Prostate gland (tissue), 2 donors: ENCODE measurements around the gene GDF11. TPM values are rescaled to one million over a fixed set of nuclear protein-coding genes. Genes with fewer than 3 reads are reported as not detected.

Experiments used
- DNase-seq: peaks from one replicate; pipeline ENCODE4 v3.0.0-alpha.2; 2019; ENCODE audit warnings: low spot score
- H3K27ac ChIP-seq, 2 donors: fragments of 200-600 bp; sonication (generic); 2 replicates each; pipeline ENCODE4 v1.5.1; 2017 to 2019
- H3K27me3 ChIP-seq: fragments of 200-600 bp; sonication (generic); replicated peaks from 2 replicates; pipeline ENCODE4 v1.5.1; 2019; ENCODE audit not compliant: insufficient read depth
- H3K36me3 ChIP-seq, 2 donors: fragments of 200-600 bp; sonication (generic); 1 replicate in 1 of 2; 2 replicates in 1 of 2; pipeline versions ENCODE4 v1.5.1 to v1.8.1; 2017 to 2019
- H3K4me1 ChIP-seq: fragments of 200-600 bp; sonication (generic); replicated peaks from 2 replicates; pipeline ENCODE4 v1.5.1; 2019
- H3K4me3 ChIP-seq, 2 donors: fragments of 200-600 bp; sonication (generic); 2 replicates each; pipeline ENCODE4 v1.5.1; 2017 to 2019
- H3K9me3 ChIP-seq: fragments of 200-600 bp; sonication (generic); 2 replicates; pipeline ENCODE4 v1.5.1; 2017
- POLR2A ChIP-seq: fragments of 450-650 bp; IDR thresholded peaks from one replicate; pipeline ENCODE4 v1.6.1; 2016; ENCODE audit warnings: antibody characterized with exemption, mild to moderate bottlenecking
- POLR2AphosphoS5 ChIP-seq: sonication (generic); formaldehyde crosslinking; IDR thresholded peaks from one replicate; pipeline ENCODE4 v1.6.1; 2017; ENCODE audit warnings: antibody characterized with exemption
- WGBS: methylation state at CpG from one replicate; pipeline ENCODE4 v1.1.5; 2018; 5-methylcytosine and 5-hydroxymethylcytosine counted together
- intact Hi-C: fragments of 100-400 bp; cut with DNase I; formaldehyde crosslinking; loops from one replicate; pipeline ENCODE4 v1.14.2; 2022
- total RNA-seq, 2 donors: library from RNA; depleted of rRNA; stranded (reverse); fragments of >200 nt; gene quantifications; one replicate each; pipeline ENCODE4 v1.1.0, GENCODE V29; 2016
- TF ChIP-seq, protein P1 (sequence below), 4 experiments: fragments of 200-600 bp in 2 of 4; fragments of 450-650 bp in 2 of 4; sonication (generic) in 2 of 4; IDR thresholded peaks; 1 replicate in 3 of 4; 2 replicates in 1 of 4; pipeline ENCODE4 v1.5.1; 2016 to 2019; ENCODE audit warnings: antibody characterized with exemption in 4 of 4, mild to moderate bottlenecking in 2 of 4, moderate library complexity in 2 of 4

The GDF11 gene
- total RNA-seq, 2 donors from 2014 or later = 4.1 to 10.3 TPM

GRCh38 chr12:55725556-55725955, 17.4 kb upstream of the GDF11 start:
- 53% methylated on average over 3 of the region's 3 CpGs for WGBS
- no peak for TF ChIP-seq POLR2AphosphoS5
- no peak for TF ChIP-seq POLR2A
- TF ChIP-seq, protein P1, sequence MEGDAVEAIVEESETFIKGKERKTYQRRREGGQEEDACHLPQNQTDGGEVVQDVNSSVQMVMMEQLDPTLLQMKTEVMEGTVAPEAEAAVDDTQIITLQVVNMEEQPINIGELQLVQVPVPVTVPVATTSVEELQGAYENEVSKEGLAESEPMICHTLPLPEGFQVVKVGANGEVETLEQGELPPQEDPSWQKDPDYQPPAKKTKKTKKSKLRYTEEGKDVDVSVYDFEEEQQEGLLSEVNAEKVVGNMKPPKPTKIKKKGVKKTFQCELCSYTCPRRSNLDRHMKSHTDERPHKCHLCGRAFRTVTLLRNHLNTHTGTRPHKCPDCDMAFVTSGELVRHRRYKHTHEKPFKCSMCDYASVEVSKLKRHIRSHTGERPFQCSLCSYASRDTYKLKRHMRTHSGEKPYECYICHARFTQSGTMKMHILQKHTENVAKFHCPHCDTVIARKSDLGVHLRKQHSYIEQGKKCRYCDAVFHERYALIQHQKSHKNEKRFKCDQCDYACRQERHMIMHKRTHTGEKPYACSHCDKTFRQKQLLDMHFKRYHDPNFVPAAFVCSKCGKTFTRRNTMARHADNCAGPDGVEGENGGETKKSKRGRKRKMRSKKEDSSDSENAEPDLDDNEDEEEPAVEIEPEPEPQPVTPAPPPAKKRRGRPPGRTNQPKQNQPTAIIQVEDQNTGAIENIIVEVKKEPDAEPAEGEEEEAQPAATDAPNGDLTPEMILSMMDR (IDR thresholded peaks at IDR 0.05) = no peak
- intact Hi-C loops = loop anchor here (5.0 kb wide), 1 partner anchor 202 kb away; the partner anchor contains the start of gene PYM1

DNA sequence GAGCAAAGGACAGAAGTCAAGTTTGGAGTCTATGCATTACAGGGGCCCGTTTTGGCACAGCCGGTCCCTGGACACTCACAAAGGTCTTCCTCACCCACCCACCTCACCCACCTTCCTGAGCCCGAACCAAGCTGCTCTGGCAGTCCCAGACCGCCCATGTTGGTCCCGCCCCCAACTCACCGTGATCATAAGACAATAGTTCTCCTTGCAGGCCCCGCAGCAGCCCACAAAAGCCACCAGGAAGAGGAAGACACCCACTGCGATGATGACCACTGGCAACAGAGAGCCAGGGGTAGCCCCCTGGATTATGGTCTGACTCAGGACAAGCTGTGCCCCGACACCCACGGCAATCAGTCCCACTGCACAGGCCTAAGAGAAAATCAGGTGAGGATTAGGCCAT, 16.0 kb upstream of the GDF11 start:
- intact Hi-C loops = loop anchor here (5.0 kb wide), 1 partner anchor 200 kb away; the partner anchor contains the start of gene PYM1
- H3K36me3 ChIP-seq = no peaks in the 10 kb centered on the region
- DNase-seq = no peak
- 21% methylated on average over 10 of the region's 10 CpGs for WGBS
- H3K9me3 ChIP-seq = no peaks in the 10 kb centered on the region
- H3K4me1 ChIP-seq = peaks cover 9% of the 10 kb centered on the region
- TF ChIP-seq, protein P1 (IDR thresholded peaks at IDR 0.05) = no peak
- TF ChIP-seq POLR2A (no peak), POLR2AphosphoS5 (no peak)
- H3K27me3 ChIP-seq = no peaks in the 10 kb centered on the region
- peak overlapping the region; percentile 99 for H3K27ac ChIP-seq
- H3K4me3 ChIP-seq = peak overlapping the region in 1 of 2 donors; percentile 88

More at GRCh38 chr12:55725556-55725955, 17.4 kb upstream of the GDF11 start:
- no peak for DNase-seq
- Histone ChIP-seq H3K27ac (no peak overlapping the region), H3K4me1 (peaks cover 9% of the 10 kb centered on the region), H3K27me3 (no peaks in the 10 kb centered on the region), H3K4me3 (no peak overlapping the region), H3K9me3 (no peaks in the 10 kb centered on the region), H3K36me3 (no peaks in the 10 kb centered on the region)

DNA sequence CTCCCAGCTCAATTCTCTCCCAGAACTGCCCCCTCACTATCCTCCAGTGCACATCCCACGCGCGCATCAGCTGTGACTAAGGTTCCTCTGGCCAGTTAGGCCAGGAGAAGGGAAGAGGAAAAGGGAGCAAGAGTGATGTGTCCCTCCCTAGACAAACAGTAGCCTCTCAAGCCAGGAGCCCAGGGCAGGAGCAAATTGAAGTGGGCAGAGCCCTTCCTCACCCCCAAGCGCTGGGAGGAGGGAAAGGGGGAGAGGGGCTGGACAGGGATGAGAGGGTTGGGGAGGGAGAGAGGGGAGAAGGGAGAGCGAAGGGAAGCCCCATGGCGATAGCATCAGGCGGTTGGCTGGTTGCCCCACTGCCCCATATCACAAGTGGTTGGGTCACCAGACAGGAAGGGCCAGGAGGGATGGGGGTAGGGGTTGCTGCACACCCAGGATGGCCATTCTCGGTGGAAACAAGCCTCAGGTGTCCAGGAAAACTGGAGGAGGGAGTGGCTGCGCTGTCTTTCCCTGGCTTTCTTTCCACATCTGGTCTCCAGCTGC, 15.2 kb upstream of the GDF11 start:
- peak; percentile 47 for DNase-seq
- Histone ChIP-seq H3K9me3 (no peaks in the 10 kb centered on the region), H3K27me3 (no peaks in the 10 kb centered on the region), H3K27ac (peak overlapping the region; percentile 99), H3K4me3 (peak overlapping the region; percentile 88 to 94), H3K36me3 (no peaks in the 10 kb centered on the region), H3K4me1 (peaks cover 9% of the 10 kb centered on the region)
- intact Hi-C loops = loop anchor here (5.0 kb wide), 1 partner anchor 200 kb away; the partner anchor contains the start of gene PYM1
- 5% methylated on average over 9 of the region's 9 CpGs for WGBS
- TF ChIP-seq POLR2A = peak; percentile 27
- TF ChIP-seq, protein P1 (IDR thresholded peaks at IDR 0.05) = no peak

DNA sequence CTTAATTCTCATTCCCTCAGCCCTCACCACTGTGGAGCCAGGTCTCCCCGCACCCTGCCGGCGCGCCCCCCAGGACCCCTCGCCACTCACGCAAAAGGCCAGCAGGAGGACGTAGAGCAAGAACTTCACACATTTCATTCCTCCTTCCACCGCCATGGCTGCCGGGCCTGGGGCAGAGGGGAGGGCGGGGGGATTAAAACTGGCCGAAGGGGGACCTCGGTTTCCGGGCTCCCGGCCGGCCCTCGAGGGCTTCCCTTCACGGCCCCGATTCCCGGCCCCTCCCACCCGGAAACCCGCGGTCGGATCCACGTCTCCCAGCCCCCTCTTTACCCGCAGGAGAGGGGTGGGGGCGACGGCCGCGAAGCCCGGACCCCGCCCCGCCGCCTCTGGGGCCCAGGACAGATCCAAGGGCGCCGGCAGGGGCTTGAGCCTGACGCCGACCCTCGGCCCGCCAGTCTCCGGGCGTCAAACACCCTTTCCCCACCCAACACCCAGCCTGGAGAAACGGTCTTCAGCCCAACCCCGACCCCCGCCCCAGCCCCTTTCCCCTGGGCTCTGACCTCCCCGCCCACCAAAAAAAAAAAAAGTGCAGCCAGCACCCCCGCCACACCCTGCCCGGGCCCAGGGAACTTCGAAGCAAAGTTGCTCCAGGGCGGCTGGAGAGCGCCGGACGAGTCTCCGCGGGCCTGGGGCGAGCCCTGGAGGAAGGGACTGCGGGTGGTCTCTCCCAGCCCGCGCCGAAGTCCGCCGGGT, 14.6 kb upstream of the GDF11 start:
- intact Hi-C loops = loop anchor here (5.0 kb wide), 1 partner anchor 199 kb away; the partner anchor contains the start of gene PYM1
- Histone ChIP-seq H3K4me3 (peak overlapping the region; percentile 88 to 94), H3K27me3 (no peaks in the 10 kb centered on the region), H3K27ac (peak overlapping the region; percentile 99), H3K4me1 (peaks cover 9% of the 10 kb centered on the region), H3K9me3 (no peaks in the 10 kb centered on the region), H3K36me3 (no peaks in the 10 kb centered on the region)
- no peak for TF ChIP-seq POLR2A
- TF ChIP-seq, protein P1 (IDR thresholded peaks at IDR 0.05) = no peak
- TF ChIP-seq POLR2AphosphoS5 = peak; percentile 10
- WGBS = 0% methylated on average over 39 of the region's 61 CpGs
- peak; percentile 75 for DNase-seq
